ENCODE results near the gene ZPBP. TPM values are rescaled to one million over a fixed set of nuclear protein-coding genes. Genes with fewer than 3 reads are reported as not detected.

Gene ZPBP
- total RNA-seq, 1 experiment from 2014 or later, result not detected

- ChIA-PET CTCF (no interaction called here), POLR2A (ENCODE audit: low non-redundant PET) (no interaction called here)
- Histone ChIP-seq H3K27ac (ENCODE audit: low read depth, low read length, poor library complexity, severe bottlenecking) (no peak overlapping the region), H3K4me1 (ENCODE audit: insufficient read depth, low read length, poor library complexity, severe bottlenecking) (no peaks in the 10 kb centered on the region), H3K9me3 (ENCODE audit: low read depth, low read length, poor library complexity, severe bottlenecking) (peaks cover 3% of the 10 kb centered on the region), H3K27me3 (replicated peaks; ENCODE audit: insufficient read depth, low read depth, low read length, poor library complexity) (no peaks in the 10 kb centered on the region), H3K36me3 (ENCODE audit: insufficient read depth, low read length, poor library complexity, severe bottlenecking) (no peaks in the 10 kb centered on the region), H3K4me3 (ENCODE audit: low read depth, low read length, poor library complexity, severe bottlenecking) (no peak overlapping the region)
- intact Hi-C loops (cut with micrococcal nuclease; ENCODE audit: unreplicated experiment), result no loop called here
- BruUV-seq (replicated peaks), result no TSS peak
- no peak for TF ChIP-seq EZH2 (IDR thresholded peaks at IDR 0.05; ENCODE audit: borderline replicate concordance, low read depth, low read length, poor library complexity, severe bottlenecking)
- TF ChIP-seq, protein P1, sequence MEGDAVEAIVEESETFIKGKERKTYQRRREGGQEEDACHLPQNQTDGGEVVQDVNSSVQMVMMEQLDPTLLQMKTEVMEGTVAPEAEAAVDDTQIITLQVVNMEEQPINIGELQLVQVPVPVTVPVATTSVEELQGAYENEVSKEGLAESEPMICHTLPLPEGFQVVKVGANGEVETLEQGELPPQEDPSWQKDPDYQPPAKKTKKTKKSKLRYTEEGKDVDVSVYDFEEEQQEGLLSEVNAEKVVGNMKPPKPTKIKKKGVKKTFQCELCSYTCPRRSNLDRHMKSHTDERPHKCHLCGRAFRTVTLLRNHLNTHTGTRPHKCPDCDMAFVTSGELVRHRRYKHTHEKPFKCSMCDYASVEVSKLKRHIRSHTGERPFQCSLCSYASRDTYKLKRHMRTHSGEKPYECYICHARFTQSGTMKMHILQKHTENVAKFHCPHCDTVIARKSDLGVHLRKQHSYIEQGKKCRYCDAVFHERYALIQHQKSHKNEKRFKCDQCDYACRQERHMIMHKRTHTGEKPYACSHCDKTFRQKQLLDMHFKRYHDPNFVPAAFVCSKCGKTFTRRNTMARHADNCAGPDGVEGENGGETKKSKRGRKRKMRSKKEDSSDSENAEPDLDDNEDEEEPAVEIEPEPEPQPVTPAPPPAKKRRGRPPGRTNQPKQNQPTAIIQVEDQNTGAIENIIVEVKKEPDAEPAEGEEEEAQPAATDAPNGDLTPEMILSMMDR (conservative IDR thresholded peaks at IDR 0.05; ENCODE audit: low read depth, low read length), result peak; percentile 23; the same call in 1 of the 2 replicates
- peak; percentile 18 for DNase-seq (ENCODE audit: low spot score)
Observed at GRCh38 chr7:50068026-50068425, 25.0 kb downstream of the ZPBP start.

- Histone ChIP-seq H3K27ac (ENCODE audit: low read depth, low read length, poor library complexity, severe bottlenecking) (no peak overlapping the region), H3K4me1 (ENCODE audit: insufficient read depth, low read length, poor library complexity, severe bottlenecking) (no peaks in the 10 kb centered on the region), H3K27me3 (replicated peaks; ENCODE audit: insufficient read depth, low read depth, low read length, poor library complexity) (no peaks in the 10 kb centered on the region), H3K9me3 (ENCODE audit: low read depth, low read length, poor library complexity, severe bottlenecking) (peaks cover 3% of the 10 kb centered on the region), H3K4me3 (ENCODE audit: low read depth, low read length, poor library complexity, severe bottlenecking) (no peak overlapping the region), H3K36me3 (ENCODE audit: insufficient read depth, low read length, poor library complexity, severe bottlenecking) (no peaks in the 10 kb centered on the region)
- ChIA-PET CTCF (no interaction called here), POLR2A (ENCODE audit: low non-redundant PET) (no interaction called here)
- no TSS peak for BruUV-seq (replicated peaks)
- DNase-seq (ENCODE audit: low spot score), result no peak
- TF ChIP-seq, protein P1 (conservative IDR thresholded peaks at IDR 0.05; ENCODE audit: low read depth, low read length), result no peak
- TF ChIP-seq EZH2 (IDR thresholded peaks at IDR 0.05; ENCODE audit: borderline replicate concordance, low read depth, low read length, poor library complexity, severe bottlenecking), result no peak
- intact Hi-C loops (cut with micrococcal nuclease; ENCODE audit: unreplicated experiment), result no loop called here
Observed at GRCh38 chr7:50062951-50063350, 30.1 kb downstream of the ZPBP start.

DNA sequence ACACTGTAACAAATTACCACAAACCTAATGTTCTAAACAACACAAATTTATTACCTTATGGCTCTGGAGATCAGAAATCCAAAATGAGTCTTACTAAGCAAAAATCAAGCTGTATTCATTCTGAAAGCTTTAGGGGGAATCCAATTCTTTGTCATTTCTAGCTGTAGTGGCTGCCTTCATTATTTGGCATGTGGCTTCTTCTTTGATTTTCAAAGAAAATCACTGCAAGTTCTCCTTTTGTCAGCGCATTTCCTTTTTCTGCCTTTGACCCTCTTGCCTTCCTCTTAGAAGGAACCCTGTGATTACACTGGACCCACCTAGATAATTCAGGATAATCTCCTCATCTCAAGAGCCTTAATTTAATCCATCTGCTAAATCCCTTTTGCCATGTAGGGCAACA is 36.9 kb downstream of the ZPBP start:
- POLR2A ChIA-PET (ENCODE audit: low non-redundant PET), result no interaction called here
- BruUV-seq (replicated peaks), result no TSS peak
- no peak overlapping the region for H3K4me3 ChIP-seq (ENCODE audit: low read depth, low read length, poor library complexity, severe bottlenecking)
- no peaks in the 10 kb centered on the region for H3K27me3 ChIP-seq (replicated peaks; ENCODE audit: insufficient read depth, low read depth, low read length, poor library complexity)
- intact Hi-C loops (cut with micrococcal nuclease; ENCODE audit: unreplicated experiment), result no loop called here
- H3K36me3 ChIP-seq (ENCODE audit: insufficient read depth, low read length, poor library complexity, severe bottlenecking), result no peaks in the 10 kb centered on the region
- H3K4me1 ChIP-seq (ENCODE audit: insufficient read depth, low read length, poor library complexity, severe bottlenecking), result no peaks in the 10 kb centered on the region
- no peak for DNase-seq (ENCODE audit: low spot score)
- TF ChIP-seq, protein P1 (conservative IDR thresholded peaks at IDR 0.05; ENCODE audit: low read depth, low read length), result no peak
- no peak for TF ChIP-seq EZH2 (IDR thresholded peaks at IDR 0.05; ENCODE audit: borderline replicate concordance, low read depth, low read length, poor library complexity, severe bottlenecking)
- CTCF ChIA-PET, result no interaction called here
- H3K9me3 ChIP-seq (ENCODE audit: low read depth, low read length, poor library complexity, severe bottlenecking), result no peaks in the 10 kb centered on the region
- no peak overlapping the region for H3K27ac ChIP-seq (ENCODE audit: low read depth, low read length, poor library complexity, severe bottlenecking)

Data from A673 (cell line).